Embryonic facial prominence (tissue), 1 donor: Measurements from ENCODE around the gene A1CF.

Experiments used
- DNase-seq: peaks from one replicate; pipeline ENCODE4 v3.0.0-alpha.2; 2016; ENCODE audit errors: extremely low spot score

The A1CF gene

GRCh38 chr10:50861370-50861769, 24.1 kb downstream of the A1CF start:
- no peak for DNase-seq

- DNase-seq: no peak
Measured at GRCh38 chr10:50857579-50857978, 27.8 kb downstream of the A1CF start.

GRCh38 chr10:50855461-50855860, 30.0 kb downstream of the A1CF start:
- DNase-seq: no peak

GRCh38 chr10:50855015-50855414, 30.4 kb downstream of the A1CF start:
- DNase-seq: no peak

- no peak for DNase-seq
Measured at GRCh38 chr10:50853557-50853956, 31.9 kb downstream of the A1CF start.

- no peak for DNase-seq
Measured at GRCh38 chr10:50851884-50852671, 33.3 kb downstream of the A1CF start.

GRCh38 chr10:50850578-50851230, 34.7 kb downstream of the A1CF start:
- DNase-seq: no peak

GRCh38 chr10:50846753-50847152, 38.7 kb downstream of the A1CF start:
- DNase-seq: no peak

- no peak for DNase-seq
Measured at GRCh38 chr10:50837095-50837494, 48.3 kb downstream of the A1CF start.

GRCh38 chr10:50832171-50832751, 53.2 kb downstream of the A1CF start:
- no peak for DNase-seq

GRCh38 chr10:50830066-50830465, 55.4 kb downstream of the A1CF start:
- no peak for DNase-seq

GRCh38 chr10:50824782-50825181, 60.6 kb downstream of the A1CF start:
- DNase-seq: no peak

- no peak for DNase-seq
Measured at GRCh38 chr10:50823789-50824188, 61.6 kb downstream of the A1CF start.

- no peak for DNase-seq
Measured at GRCh38 chr10:50809596-50809995, 75.8 kb downstream of the A1CF start.

GRCh38 chr10:50807851-50808776, 77.3 kb downstream of the A1CF start:
- DNase-seq: no peak

- DNase-seq: no peak
Measured at GRCh38 chr10:50805981-50806622, 79.3 kb downstream of the A1CF start.

- DNase-seq: no peak
Measured at GRCh38 chr10:50799595-50799994, 85.8 kb downstream of the A1CF start.

GRCh38 chr10:50798297-50798696, 87.1 kb downstream of the A1CF start:
- DNase-seq: no peak

GRCh38 chr10:50796693-50797092, 88.7 kb downstream of the A1CF start:
- no peak for DNase-seq

- DNase-seq: no peak
Measured at GRCh38 chr10:50794490-50794889, 90.9 kb downstream of the A1CF start.
